SU-DHL-6 (cell line): ENCODE results near the gene GOLGA6L7.
"Not testable (repeated sequence)": the region's sequence is repeated elsewhere in the genome, so short reads cannot be mapped to it uniquely, and the experiment has no call there.

Experiments used
- EZH2phosphoT487 ChIP-seq: fragments of 200-600 bp; sonication (generic), shearing (Covaris generic); conservative IDR thresholded peaks from 2 replicates; pipeline ENCODE4 v1.6.1; 2018; ENCODE audit warnings: mild to moderate bottlenecking, antibody characterized with exemption, low read length, moderate library complexity, mixed read lengths
- TF ChIP-seq, protein P1 (sequence below): fragments of 200-600 bp; sonication (generic); IDR thresholded peaks from one replicate; pipeline ENCODE4 v1.5.1; 2017; ENCODE audit warnings: antibody characterized with exemption, mild to moderate bottlenecking, low read length, moderate library complexity; ENCODE audit not compliant: insufficient read depth, poor library complexity, severe bottlenecking

DNA sequence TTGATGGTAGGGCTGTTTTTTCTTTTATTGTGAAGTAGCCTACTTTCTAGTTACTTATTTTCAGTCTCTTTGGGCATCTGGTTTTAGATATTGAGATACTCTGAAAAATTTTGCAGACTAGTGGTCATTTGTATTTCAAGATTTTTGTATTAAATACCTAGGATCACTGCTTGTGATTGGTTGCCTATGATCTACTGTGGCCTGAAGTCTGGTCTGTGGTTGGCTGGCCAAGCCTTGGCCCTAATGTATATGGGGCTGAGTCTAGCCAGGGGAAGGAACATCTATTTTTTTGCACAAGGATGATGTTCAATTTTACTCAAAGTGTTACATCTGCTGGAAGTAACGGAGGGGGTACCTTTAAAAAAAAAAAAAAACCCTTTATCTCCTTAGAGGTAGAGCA, 38.0 kb downstream of the GOLGA6L7 start:
- TF ChIP-seq, protein P1, sequence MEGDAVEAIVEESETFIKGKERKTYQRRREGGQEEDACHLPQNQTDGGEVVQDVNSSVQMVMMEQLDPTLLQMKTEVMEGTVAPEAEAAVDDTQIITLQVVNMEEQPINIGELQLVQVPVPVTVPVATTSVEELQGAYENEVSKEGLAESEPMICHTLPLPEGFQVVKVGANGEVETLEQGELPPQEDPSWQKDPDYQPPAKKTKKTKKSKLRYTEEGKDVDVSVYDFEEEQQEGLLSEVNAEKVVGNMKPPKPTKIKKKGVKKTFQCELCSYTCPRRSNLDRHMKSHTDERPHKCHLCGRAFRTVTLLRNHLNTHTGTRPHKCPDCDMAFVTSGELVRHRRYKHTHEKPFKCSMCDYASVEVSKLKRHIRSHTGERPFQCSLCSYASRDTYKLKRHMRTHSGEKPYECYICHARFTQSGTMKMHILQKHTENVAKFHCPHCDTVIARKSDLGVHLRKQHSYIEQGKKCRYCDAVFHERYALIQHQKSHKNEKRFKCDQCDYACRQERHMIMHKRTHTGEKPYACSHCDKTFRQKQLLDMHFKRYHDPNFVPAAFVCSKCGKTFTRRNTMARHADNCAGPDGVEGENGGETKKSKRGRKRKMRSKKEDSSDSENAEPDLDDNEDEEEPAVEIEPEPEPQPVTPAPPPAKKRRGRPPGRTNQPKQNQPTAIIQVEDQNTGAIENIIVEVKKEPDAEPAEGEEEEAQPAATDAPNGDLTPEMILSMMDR = not testable (repeated sequence)
- not testable (repeated sequence) for TF ChIP-seq EZH2phosphoT487
